Renal cortical epithelial cell (primary cell): ENCODE results near the gene BABAM2. TPM values are rescaled to one million over a fixed set of nuclear protein-coding genes. Genes with fewer than 3 reads are reported as not detected.
"Not testable (repeated sequence)": the region's sequence is repeated elsewhere in the genome, so short reads cannot be mapped to it uniquely, and the experiment has no call there.

ENCODE experiments used
- DNase-seq: peaks from one replicate; pipeline ENCODE4 v3.0.0-alpha.2; 2011; ENCODE audit warnings: low read depth
- total RNA-seq: library from RNA; depleted of rRNA; stranded (reverse); fragments of >200 nt; gene quantifications from 2 replicates; pipeline ENCODE4 v1.2.3, GENCODE V29; 2014

Gene BABAM2
- total RNA-seq, 1 donor from 2014 or later: 57.3 TPM

- DNase-seq: no peak
Measured at GRCh38 chr2:27878825-27879224, 11.7 kb upstream of the BABAM2 start.

- peak; percentile 93 for DNase-seq
Measured at GRCh38 chr2:27881815-27882583, 8.5 kb upstream of the BABAM2 start.

GRCh38 chr2:27882584-27882922 is 8.0 kb upstream of the BABAM2 start:
- DNase-seq: not testable (repeated sequence)

GRCh38 chr2:27884601-27885000 is 5.9 kb upstream of the BABAM2 start:
- peak; percentile 18 for DNase-seq

GRCh38 chr2:27885234-27885633 is 5.3 kb upstream of the BABAM2 start:
- peak; percentile 50 for DNase-seq

GRCh38 chr2:27885661-27886060 is 4.9 kb upstream of the BABAM2 start:
- DNase-seq: peak; percentile 37

- DNase-seq: no peak
Measured at GRCh38 chr2:27886322-27886721, 4.2 kb upstream of the BABAM2 start.

- no peak for DNase-seq
Measured at GRCh38 chr2:27887111-27887510, 3.4 kb upstream of the BABAM2 start.

- peak; percentile 26 for DNase-seq
Measured at GRCh38 chr2:27887830-27888229, 2.7 kb upstream of the BABAM2 start.

GRCh38 chr2:27888790-27889189 is 1.7 kb upstream of the BABAM2 start:
- DNase-seq: peak; percentile 39

- peak; percentile 79 for DNase-seq
Measured at GRCh38 chr2:27889774-27890145, 769 bp upstream of the BABAM2 start.

GRCh38 chr2:27890924-27891672 is 569 bp downstream of the BABAM2 start:
- peak; percentile 74 for DNase-seq

GRCh38 chr2:27891673-27892105 is 1.2 kb downstream of the BABAM2 start:
- DNase-seq: peak; percentile 80

- DNase-seq: no peak
Measured at GRCh38 chr2:27893006-27893405, 2.5 kb downstream of the BABAM2 start.

GRCh38 chr2:27897717-27898116 is 7.2 kb downstream of the BABAM2 start:
- DNase-seq: no peak

- DNase-seq: peak; percentile 40
Measured at GRCh38 chr2:27901234-27901633, 10.7 kb downstream of the BABAM2 start.

- no peak for DNase-seq
Measured at GRCh38 chr2:27902098-27902497, 11.6 kb downstream of the BABAM2 start.

GRCh38 chr2:27903018-27903417 is 12.5 kb downstream of the BABAM2 start:
- DNase-seq: no peak

- DNase-seq: peak; percentile 68
Measured at GRCh38 chr2:27903649-27904404, 13.3 kb downstream of the BABAM2 start.

- no peak for DNase-seq
Measured at GRCh38 chr2:27904405-27904665, 13.8 kb downstream of the BABAM2 start.

GRCh38 chr2:27906074-27906473 is 15.5 kb downstream of the BABAM2 start:
- no peak for DNase-seq

GRCh38 chr2:27907547-27907946 is 17.0 kb downstream of the BABAM2 start:
- DNase-seq: no peak

GRCh38 chr2:27909901-27910300 is 19.4 kb downstream of the BABAM2 start:
- no peak for DNase-seq
